IPS-18a (cell line): ENCODE measurements around the gene SRP9.

Source experiments
- H3K27ac ChIP-seq: one replicate; pipeline ENCODE4 v1.5.1; 2013; ENCODE audit warnings: low read length
- H3K27me3 ChIP-seq: one replicate; pipeline ENCODE4 v1.6.1; 2013; ENCODE audit warnings: mild to moderate bottlenecking, low read length; ENCODE audit not compliant: control insufficient read depth, insufficient read depth
- H3K36me3 ChIP-seq: one replicate; pipeline ENCODE4 v1.6.1; 2013; ENCODE audit warnings: low read depth, low read length; ENCODE audit not compliant: control insufficient read depth
- H3K4me1 ChIP-seq: one replicate; pipeline ENCODE4 v1.6.1; 2013; ENCODE audit warnings: low read depth, low read length; ENCODE audit not compliant: control insufficient read depth
- H3K4me3 ChIP-seq: one replicate; pipeline ENCODE4 v1.5.1; 2013; ENCODE audit warnings: low read length
- H3K9ac ChIP-seq: one replicate; pipeline ENCODE4 v1.6.1; 2013; ENCODE audit warnings: mild to moderate bottlenecking, low read length, moderate library complexity
- H3K9me3 ChIP-seq: one replicate; pipeline ENCODE4 v1.6.1; 2013; ENCODE audit warnings: low read depth, low read length; ENCODE audit not compliant: control insufficient read depth

Gene SRP9

GRCh38 chr1:225838793-225839192, 61.2 kb downstream of the SRP9 start:
- no peaks in the 10 kb centered on the region for H3K27me3 ChIP-seq
- H3K9me3 ChIP-seq, result no peaks in the 10 kb centered on the region
- peaks cover 6% of the 10 kb centered on the region for H3K36me3 ChIP-seq
- H3K4me3 ChIP-seq, result no peak overlapping the region
- H3K27ac ChIP-seq, result no peak overlapping the region
- no peaks in the 10 kb centered on the region for H3K4me1 ChIP-seq
- H3K9ac ChIP-seq, result no peak overlapping the region
